ENCODE data around the gene FOXP1. TPM values are rescaled to one million over a fixed set of nuclear protein-coding genes. Genes with fewer than 3 reads are reported as not detected.

Gene FOXP1
- total and polyA plus RNA-seq, 4 donors = 15.2 to 263 (median 110) TPM

GRCh38 chr3:71255498-71255897, 328.0 kb downstream of the FOXP1 start:
- DNase-seq (no peak), ATAC-seq (ENCODE audit: low FRiP score) (no peak)
- 82 to 83% methylated on average over 3 of the region's 3 CpGs for WGBS, 2 donors
- no peak overlapping the region for H3K4me3 ChIP-seq (ENCODE audit: low read length in 2 of 2)
- H3K27ac ChIP-seq (ENCODE audit: low read depth in 1 of 2, low read length in 2 of 2) = no peak overlapping the region
- no peaks in the 10 kb centered on the region for H3K27me3 ChIP-seq (ENCODE audit: control insufficient read depth in 1 of 2, insufficient read depth in 2 of 2, low read length in 1 of 2)
- intact Hi-C loops (cut with DNase I) = loop anchor here in 1 of 2 donors (5.0 kb wide), 1 partner anchor 47 kb away; no protein-coding TSS in a partner anchor
- H3K36me3 ChIP-seq (ENCODE audit: control insufficient read depth in 1 of 2, insufficient read depth in 2 of 2, low read length in 1 of 2) = no peaks in the 10 kb centered on the region
- H3K4me1 ChIP-seq (ENCODE audit: control insufficient read depth in 1 of 2, insufficient read depth in 2 of 2, low read length in 2 of 2) = peaks cover 3 to 6% of the 10 kb centered on the region in 2 donors
- no peaks in the 10 kb centered on the region for H3K9me3 ChIP-seq (ENCODE audit: control insufficient read depth, low read length)

GRCh38 chr3:71254281-71255057, 329.1 kb downstream of the FOXP1 start:
- Histone ChIP-seq H3K36me3 (ENCODE audit: control insufficient read depth in 1 of 2, insufficient read depth in 2 of 2, low read length in 1 of 2) (no peaks in the 10 kb centered on the region), H3K27ac (ENCODE audit: low read depth in 1 of 2, low read length in 2 of 2) (peak overlapping the region in 1 of 2 donors; percentile 40), H3K27me3 (ENCODE audit: control insufficient read depth in 1 of 2, insufficient read depth in 2 of 2, low read length in 1 of 2) (no peaks in the 10 kb centered on the region), H3K9me3 (ENCODE audit: control insufficient read depth, low read length) (no peaks in the 10 kb centered on the region), H3K4me1 (ENCODE audit: control insufficient read depth in 1 of 2, insufficient read depth in 2 of 2, low read length in 2 of 2) (peaks cover 3 to 6% of the 10 kb centered on the region in 2 donors), H3K4me3 (ENCODE audit: low read length in 2 of 2) (no peak overlapping the region)
- intact Hi-C loops (cut with DNase I) = loop anchor here in 1 of 2 donors (5.0 kb wide), 1 partner anchor 48 kb away; no protein-coding TSS in a partner anchor
- ATAC-seq (ENCODE audit: low FRiP score) = no peak
- WGBS, 2 donors = 21 to 25% methylated on average over 7 of the region's 7 CpGs
- no peak for DNase-seq

GRCh38 chr3:71253169-71253568, 330.4 kb downstream of the FOXP1 start:
- Histone ChIP-seq H3K4me1 (ENCODE audit: control insufficient read depth in 1 of 2, insufficient read depth in 2 of 2, low read length in 2 of 2) (peaks cover 3 to 6% of the 10 kb centered on the region in 2 donors), H3K36me3 (ENCODE audit: control insufficient read depth in 1 of 2, insufficient read depth in 2 of 2, low read length in 1 of 2) (no peaks in the 10 kb centered on the region), H3K4me3 (ENCODE audit: low read length in 2 of 2) (no peak overlapping the region), H3K9me3 (ENCODE audit: control insufficient read depth, low read length) (no peaks in the 10 kb centered on the region), H3K27me3 (ENCODE audit: control insufficient read depth in 1 of 2, insufficient read depth in 2 of 2, low read length in 1 of 2) (no peaks in the 10 kb centered on the region), H3K27ac (ENCODE audit: low read depth in 1 of 2, low read length in 2 of 2) (no peak overlapping the region)
- ATAC-seq (ENCODE audit: low FRiP score) (no peak), DNase-seq (no peak)
- WGBS, 2 donors = 88 to 90% methylated on average over 2 of the region's 2 CpGs
- intact Hi-C loops (cut with DNase I) = no loop called here

GRCh38 chr3:71252466-71252865, 331.1 kb downstream of the FOXP1 start:
- no peak for ATAC-seq (ENCODE audit: low FRiP score)
- Histone ChIP-seq H3K4me3 (ENCODE audit: low read length in 2 of 2) (no peak overlapping the region), H3K9me3 (ENCODE audit: control insufficient read depth, low read length) (no peaks in the 10 kb centered on the region), H3K27ac (ENCODE audit: low read depth in 1 of 2, low read length in 2 of 2) (no peak overlapping the region), H3K36me3 (ENCODE audit: control insufficient read depth in 1 of 2, insufficient read depth in 2 of 2, low read length in 1 of 2) (no peaks in the 10 kb centered on the region), H3K27me3 (ENCODE audit: control insufficient read depth in 1 of 2, insufficient read depth in 2 of 2, low read length in 1 of 2) (no peaks in the 10 kb centered on the region), H3K4me1 (ENCODE audit: control insufficient read depth in 1 of 2, insufficient read depth in 2 of 2, low read length in 2 of 2) (peaks cover 3 to 5% of the 10 kb centered on the region in 2 donors)
- no peak for DNase-seq
- WGBS, 2 donors = 43% methylated on average over 2 of the region's 2 CpGs
- intact Hi-C loops (cut with DNase I) = no loop called here

- Histone ChIP-seq H3K9me3 (ENCODE audit: control insufficient read depth, low read length) (no peaks in the 10 kb centered on the region), H3K4me3 (ENCODE audit: low read length in 2 of 2) (no peak overlapping the region), H3K27ac (ENCODE audit: low read depth in 1 of 2, low read length in 2 of 2) (no peak overlapping the region), H3K27me3 (ENCODE audit: control insufficient read depth in 1 of 2, insufficient read depth in 2 of 2, low read length in 1 of 2) (no peaks in the 10 kb centered on the region), H3K4me1 (ENCODE audit: control insufficient read depth in 1 of 2, insufficient read depth in 2 of 2, low read length in 2 of 2) (peaks cover 3 to 5% of the 10 kb centered on the region in 2 donors), H3K36me3 (ENCODE audit: control insufficient read depth in 1 of 2, insufficient read depth in 2 of 2, low read length in 1 of 2) (no peaks in the 10 kb centered on the region)
- WGBS, 2 donors = 74 to 80% methylated on average over 8 of the region's 8 CpGs
- intact Hi-C loops (cut with DNase I) = no loop called here
- DNase-seq (no peak), ATAC-seq (ENCODE audit: low FRiP score) (no peak)
Observed at GRCh38 chr3:71251156-71251775, 332.3 kb downstream of the FOXP1 start.

GRCh38 chr3:71250026-71250425, 333.5 kb downstream of the FOXP1 start:
- no peak overlapping the region for H3K4me3 ChIP-seq (ENCODE audit: low read length in 2 of 2)
- intact Hi-C loops (cut with DNase I) = no loop called here
- H3K27ac ChIP-seq (ENCODE audit: low read depth in 1 of 2, low read length in 2 of 2) = no peak overlapping the region
- 79 to 89% methylated on average over 5 of the region's 5 CpGs for WGBS, 2 donors
- no peak for DNase-seq
- no peaks in the 10 kb centered on the region for H3K36me3 ChIP-seq (ENCODE audit: control insufficient read depth in 1 of 2, insufficient read depth in 2 of 2, low read length in 1 of 2)
- H3K27me3 ChIP-seq (ENCODE audit: control insufficient read depth in 1 of 2, insufficient read depth in 2 of 2, low read length in 1 of 2) = no peaks in the 10 kb centered on the region
- H3K4me1 ChIP-seq (ENCODE audit: control insufficient read depth in 1 of 2, insufficient read depth in 2 of 2, low read length in 2 of 2) = peaks cover 3 to 5% of the 10 kb centered on the region in 2 donors
- ATAC-seq (ENCODE audit: low FRiP score) = no peak
- no peaks in the 10 kb centered on the region for H3K9me3 ChIP-seq (ENCODE audit: control insufficient read depth, low read length)

- ATAC-seq (ENCODE audit: low FRiP score) (no peak), DNase-seq (no peak)
- intact Hi-C loops (cut with DNase I) = loop anchor here (10.0 kb wide), 2 partner anchors 57 to 137 kb away; no protein-coding TSS in a partner anchor
- peaks cover 0 to 2% of the 10 kb centered on the region in 2 donors for H3K4me1 ChIP-seq (ENCODE audit: control insufficient read depth in 1 of 2, insufficient read depth in 2 of 2, low read length in 2 of 2)
- WGBS, 2 donors = 93 to 95% methylated on average over 3 of the region's 3 CpGs
- H3K36me3 ChIP-seq (ENCODE audit: control insufficient read depth in 1 of 2, insufficient read depth in 2 of 2, low read length in 1 of 2) = no peaks in the 10 kb centered on the region
- no peaks in the 10 kb centered on the region for H3K9me3 ChIP-seq (ENCODE audit: control insufficient read depth, low read length)
- H3K27ac ChIP-seq (ENCODE audit: low read depth in 1 of 2, low read length in 2 of 2) = peak overlapping the region in 1 of 2 donors; percentile 26
- no peaks in the 10 kb centered on the region for H3K27me3 ChIP-seq (ENCODE audit: control insufficient read depth in 1 of 2, insufficient read depth in 2 of 2, low read length in 1 of 2)
- H3K4me3 ChIP-seq (ENCODE audit: low read length in 2 of 2) = no peak overlapping the region
Observed at GRCh38 chr3:71247958-71248335, 335.6 kb downstream of the FOXP1 start.

GRCh38 chr3:71247221-71247957, 336.1 kb downstream of the FOXP1 start:
- no peak for DNase-seq
- intact Hi-C loops (cut with DNase I) = loop anchor here (10.0 kb wide), 2 partner anchors 57 to 137 kb away; no protein-coding TSS in a partner anchor
- H3K4me1 ChIP-seq (ENCODE audit: control insufficient read depth in 1 of 2, insufficient read depth in 2 of 2, low read length in 2 of 2) = peaks cover 0 to 2% of the 10 kb centered on the region in 2 donors
- no peak for ATAC-seq (ENCODE audit: low FRiP score)
- no peak overlapping the region for H3K4me3 ChIP-seq (ENCODE audit: low read length in 2 of 2)
- 81 to 83% methylated on average over 10 of the region's 10 CpGs for WGBS, 2 donors
- H3K36me3 ChIP-seq (ENCODE audit: control insufficient read depth in 1 of 2, insufficient read depth in 2 of 2, low read length in 1 of 2) = no peaks in the 10 kb centered on the region
- H3K27me3 ChIP-seq (ENCODE audit: control insufficient read depth in 1 of 2, insufficient read depth in 2 of 2, low read length in 1 of 2) = no peaks in the 10 kb centered on the region
- H3K9me3 ChIP-seq (ENCODE audit: control insufficient read depth, low read length) = no peaks in the 10 kb centered on the region
- peak overlapping the region in 1 of 2 donors; percentile 42 for H3K27ac ChIP-seq (ENCODE audit: low read depth in 1 of 2, low read length in 2 of 2)
